NCI-H2081 treated with DMSO at 0.1 percent for 48 hours (cell line): ENCODE data around the gene EGFLAM.

Experiments
- DNase-seq: peaks from one replicate; lab custom pipeline; 2025; lab: John Stamatoyannopoulos, UW

Gene EGFLAM

DNA sequence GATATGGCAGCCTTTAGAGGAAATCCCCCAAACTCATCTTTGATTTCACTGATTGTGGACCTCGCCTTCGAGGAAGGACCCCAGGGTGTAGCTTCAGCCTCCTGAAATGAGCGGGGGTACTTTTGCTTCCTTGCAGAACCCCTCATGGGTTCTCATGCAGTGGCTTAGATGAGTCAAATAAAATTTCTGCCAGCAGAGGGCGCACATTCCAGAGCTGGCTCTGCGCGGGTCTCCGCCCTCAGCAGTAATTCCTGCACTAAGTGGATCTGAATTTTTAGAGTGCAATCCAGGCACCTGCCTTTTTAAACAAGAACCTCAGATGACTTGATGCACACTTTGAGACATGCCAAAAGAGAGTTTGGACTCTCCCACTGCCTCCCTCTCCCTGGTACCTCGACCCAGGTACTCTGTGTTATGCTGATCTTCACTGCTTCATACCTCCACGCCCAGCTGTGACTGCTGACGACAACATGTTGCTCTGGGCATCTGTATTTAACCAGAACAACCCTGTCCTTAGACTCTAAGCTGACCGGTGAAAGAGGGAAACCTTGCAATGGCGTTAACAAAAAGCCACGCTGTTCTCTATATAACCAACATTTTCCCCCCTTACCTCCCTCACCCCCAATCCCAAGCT, 7.3 kb downstream of the EGFLAM start:
- no peak for DNase-seq

DNA sequence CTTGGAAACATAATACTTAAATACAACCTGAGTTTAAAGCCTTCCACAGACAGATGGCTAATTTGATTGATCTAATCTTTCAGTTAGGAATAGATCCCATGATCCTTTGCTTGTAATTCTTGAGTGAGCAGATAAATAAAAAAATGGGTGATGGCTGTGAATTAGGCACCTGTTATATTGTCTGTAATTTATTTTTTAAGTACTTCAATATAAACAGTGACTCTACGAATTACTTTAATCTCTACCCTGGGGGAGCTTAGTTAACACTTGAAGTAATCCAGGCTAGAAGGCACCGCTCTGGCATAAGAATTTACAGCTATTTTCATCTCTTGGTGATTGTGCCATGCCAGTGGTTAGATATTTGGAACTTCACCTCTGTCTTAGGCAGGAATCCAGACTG, 9.0 kb downstream of the EGFLAM start:
- DNase-seq: no peak

DNA sequence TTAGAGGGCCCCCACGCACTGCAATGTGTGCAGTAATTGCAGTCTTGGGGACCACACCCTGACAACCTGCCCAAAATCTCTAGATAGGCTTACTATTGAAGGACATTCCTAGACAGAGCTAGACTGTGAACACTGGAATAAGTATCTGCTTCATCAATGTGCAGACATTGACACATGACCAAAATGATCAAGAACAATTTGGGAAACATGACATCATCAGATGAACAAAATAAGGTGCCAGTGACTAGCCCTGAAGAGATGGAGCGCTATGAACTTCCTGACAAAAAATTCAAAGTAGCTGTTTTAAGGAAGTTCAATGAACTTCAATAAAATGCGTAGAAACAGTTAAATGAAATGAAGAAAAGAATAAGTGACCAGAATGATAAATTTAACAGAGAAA, 15.3 kb downstream of the EGFLAM start:
- no peak for DNase-seq

DNA sequence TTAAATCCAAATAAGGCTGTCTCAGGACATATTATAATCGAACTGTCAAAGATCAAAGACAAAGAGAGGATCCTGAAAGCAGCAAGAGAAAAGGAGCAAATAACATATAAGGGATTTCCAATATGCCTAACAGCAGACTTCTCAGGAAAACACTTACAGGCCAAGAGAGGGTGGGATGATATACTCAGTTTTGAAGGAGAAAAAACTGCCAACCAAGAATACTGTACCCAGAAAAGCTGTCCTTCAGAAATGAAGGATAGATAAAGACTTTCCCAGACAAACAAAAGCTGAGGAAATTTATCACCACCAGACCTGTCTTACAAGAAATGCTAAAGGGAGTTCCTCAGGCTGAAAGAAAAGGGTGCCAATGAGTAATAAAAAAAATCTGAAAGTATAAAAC, 16.0 kb downstream of the EGFLAM start:
- DNase-seq: no peak

DNA sequence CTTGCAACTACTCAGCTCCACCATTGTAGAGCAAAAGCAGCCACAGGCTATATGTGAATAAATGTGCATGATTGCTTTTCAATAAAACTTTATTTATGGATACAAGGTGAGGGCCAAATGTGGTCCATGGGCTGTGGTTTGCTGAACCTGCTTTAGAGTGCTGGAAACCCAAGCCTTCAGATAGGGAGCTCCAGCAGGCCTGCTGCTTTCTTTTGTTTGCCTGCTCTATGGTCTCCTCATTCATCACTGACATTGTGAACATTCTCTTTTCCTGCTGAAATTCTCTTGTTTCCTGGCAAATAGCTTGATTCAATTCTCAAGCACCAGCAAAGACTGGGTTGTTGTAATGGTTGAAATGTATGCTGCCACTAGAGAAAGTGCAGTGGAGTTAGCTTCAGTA, 26.0 kb downstream of the EGFLAM start:
- DNase-seq: no peak

DNA sequence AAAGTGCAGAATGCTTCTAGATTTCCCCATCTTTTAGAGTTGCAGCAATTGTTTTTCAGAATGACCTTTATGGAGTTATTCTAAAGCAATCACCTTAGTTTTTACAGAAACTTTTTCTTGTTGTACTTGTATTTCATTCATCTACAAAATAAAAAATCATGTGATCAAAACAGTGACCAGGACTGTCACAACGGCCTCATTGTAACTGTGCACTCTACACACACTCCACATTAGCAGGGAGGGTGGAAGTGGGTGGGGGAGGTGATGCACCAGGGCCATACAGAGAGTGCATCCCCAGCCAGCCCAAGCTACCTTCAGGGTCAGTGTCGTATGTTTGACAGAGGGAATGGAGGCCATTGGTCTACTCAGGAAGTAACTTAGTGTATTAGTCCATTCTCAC, 26.9 kb downstream of the EGFLAM start:
- DNase-seq: no peak

DNA sequence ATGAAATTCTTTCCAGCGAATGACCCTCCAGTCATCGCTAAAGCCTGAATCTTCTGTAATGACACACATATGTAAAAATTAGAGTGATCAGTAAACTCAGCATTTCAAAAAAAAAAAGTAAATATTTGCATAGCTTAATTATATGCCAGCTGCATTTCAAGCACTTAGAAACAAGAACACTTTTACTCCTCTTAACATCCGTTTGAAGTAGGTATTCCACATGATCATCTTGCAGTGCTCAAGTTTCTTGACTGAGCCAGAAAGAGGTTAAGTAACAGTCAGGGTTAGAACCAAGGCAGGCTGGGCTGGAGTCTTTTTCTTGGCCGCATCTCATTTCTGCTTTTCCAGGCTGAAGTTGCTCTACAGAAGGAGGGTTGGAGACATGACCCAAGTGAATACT, 27.6 kb downstream of the EGFLAM start:
- no peak for DNase-seq

DNA sequence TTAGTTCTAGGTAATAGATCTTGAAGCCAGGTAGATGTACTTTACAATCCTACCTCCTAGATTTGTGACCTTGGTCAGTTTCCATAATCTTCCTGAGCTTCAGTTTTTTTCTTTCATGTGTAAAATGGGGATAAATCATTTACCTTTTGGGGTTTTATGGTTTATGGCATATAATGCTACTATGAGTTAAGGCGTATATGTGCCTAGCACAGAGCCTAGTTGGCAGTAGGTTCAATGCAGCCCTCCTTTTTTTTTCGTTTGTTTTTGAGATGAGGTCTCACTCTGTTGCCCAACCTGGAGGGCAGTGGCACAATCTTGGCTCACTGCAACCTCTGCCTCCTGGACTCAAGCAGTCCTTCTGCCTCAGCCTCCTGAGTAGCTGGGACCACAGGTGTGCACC, 28.8 kb downstream of the EGFLAM start:
- no peak for DNase-seq

DNA sequence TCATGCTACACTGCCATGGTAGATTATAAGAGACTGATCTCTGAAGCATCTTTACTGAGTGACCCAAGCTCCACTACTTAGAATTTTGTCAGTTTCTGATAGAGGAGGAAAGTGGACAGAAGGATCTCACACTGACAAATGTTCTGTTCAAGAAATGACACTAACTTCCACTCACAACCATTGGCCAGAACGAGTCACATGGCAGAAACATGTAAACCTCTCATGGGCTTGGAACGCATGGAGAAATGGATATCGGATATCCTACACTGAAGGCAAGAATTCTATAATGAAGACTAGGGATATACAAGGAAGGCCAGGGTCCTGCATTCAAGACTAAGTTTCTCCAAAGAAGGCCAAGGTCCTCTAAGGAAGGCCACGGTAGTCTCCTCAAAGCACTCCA, 31.1 kb downstream of the EGFLAM start:
- no peak for DNase-seq

DNA sequence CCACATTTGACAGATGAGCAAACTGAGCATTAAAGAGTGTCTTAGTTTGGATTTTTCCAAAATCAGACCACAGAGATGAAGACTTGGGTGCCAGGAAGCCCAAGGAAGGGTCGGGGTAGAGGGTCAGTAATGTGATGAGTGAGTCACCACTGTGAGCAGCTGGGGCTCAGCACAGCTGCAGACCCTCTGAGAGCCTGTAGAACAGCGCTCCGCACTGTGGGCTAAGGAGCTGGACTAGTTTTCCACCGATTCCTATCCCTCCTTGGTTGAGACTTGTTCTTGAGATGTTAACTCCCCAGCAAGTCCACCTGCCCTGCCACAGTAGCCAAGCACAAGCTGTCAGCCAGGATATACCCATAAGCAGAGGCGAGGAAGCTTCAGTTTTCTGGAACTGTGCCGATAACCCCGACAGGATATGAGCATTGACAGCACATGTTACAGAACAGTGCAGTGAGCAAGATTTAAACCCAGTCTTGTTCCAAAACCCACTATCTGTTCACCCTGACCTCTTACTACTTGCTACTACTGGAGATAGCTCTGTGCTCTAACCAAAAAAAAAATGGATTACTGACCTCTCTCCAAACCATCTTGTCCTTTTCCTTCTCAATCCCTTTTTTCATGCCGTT, 31.8 kb downstream of the EGFLAM start:
- DNase-seq: no peak

DNA sequence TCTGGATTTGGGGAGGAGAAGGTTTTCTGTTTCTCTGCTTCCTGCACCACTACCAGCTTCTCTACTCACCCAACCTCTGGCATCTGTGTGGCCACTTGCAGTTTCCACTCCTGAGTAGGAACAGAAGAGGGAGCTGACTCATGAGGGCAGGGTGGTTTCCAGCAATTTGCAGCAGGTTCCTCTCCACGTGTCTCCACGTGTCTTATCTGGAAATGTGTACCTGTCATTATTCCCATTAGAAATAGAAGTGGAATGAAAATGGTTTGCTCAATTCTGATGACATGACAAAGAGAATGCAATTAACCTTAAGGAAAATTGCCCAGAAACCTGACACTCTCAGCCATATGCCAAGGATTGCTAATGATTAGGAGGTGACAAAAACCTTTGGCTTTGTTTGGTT, 33.0 kb downstream of the EGFLAM start:
- no peak for DNase-seq

DNA sequence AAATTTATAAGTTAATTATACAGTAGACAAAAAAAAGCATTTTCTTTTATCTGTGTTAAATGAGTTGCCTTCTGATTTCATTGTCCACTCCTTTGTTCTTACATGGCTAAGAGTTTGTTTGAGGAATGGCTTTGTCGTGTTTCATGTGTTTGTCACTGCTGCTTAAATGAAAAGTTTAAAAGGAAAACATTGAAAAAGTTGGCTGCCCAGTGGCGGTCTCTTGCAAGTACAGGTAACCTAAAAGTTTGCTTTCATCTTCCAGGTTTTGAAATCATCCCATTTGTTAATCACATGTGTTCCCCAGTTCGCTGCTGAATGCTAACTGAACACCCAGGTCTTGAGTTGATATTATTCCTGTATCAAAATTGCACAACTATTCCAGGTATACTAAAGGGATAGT, 33.9 kb downstream of the EGFLAM start:
- no peak for DNase-seq

DNA sequence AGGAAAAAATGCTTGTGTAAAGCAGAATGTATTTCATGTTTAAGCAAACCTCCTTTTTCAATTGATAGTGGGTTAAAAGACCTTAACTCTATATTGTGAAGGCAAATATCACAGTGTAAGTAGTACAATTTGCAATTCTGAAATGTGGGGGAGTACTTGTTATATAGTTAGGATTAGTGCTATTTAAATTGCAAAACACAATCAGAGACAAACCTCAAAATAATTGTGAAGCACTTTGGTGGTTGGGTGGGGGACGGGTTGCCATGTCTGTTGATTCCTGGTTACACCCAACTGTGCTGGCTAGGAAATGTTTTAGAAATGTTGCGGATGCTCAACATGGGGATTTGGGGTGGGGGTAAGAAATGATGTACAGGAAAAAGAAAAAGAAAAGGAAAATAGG, 37.4 kb downstream of the EGFLAM start:
- no peak for DNase-seq

DNA sequence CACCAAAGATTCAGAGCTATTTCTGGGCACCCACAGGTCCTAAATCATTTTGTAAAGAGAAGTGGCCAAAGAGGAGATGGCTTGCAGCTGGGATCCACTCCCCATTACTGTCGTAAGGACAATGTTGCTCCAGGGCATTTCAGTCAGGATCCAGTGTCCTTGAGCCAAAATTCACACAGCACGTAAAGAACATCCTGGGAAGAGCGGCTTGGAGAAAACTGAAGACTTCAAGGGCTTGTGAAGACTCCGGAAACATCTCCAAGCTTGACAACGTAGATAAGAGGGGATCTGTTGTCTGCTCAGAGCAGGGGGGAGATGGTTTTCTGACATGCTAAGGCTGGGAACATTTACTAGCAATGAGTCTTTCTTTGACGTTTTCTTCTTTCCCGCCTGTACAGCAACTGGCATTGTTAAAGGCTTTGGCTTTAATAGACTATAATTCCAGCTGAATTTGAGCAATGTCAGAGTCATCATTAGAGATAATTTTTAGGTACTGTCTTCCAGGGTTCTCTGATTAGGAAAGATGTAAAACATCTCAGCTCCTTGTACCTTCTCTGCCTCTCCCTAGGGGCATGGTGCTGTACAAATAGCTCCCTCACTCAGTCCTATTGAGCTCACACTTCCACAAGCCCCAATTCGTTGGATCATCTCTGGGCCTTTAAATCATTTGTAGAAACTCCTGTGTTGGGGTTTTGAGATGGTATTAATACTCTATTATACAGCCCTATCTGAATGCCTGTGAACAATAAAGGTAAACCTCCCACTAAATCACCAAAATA, 39.7 kb downstream of the EGFLAM start:
- no peak for DNase-seq

DNA sequence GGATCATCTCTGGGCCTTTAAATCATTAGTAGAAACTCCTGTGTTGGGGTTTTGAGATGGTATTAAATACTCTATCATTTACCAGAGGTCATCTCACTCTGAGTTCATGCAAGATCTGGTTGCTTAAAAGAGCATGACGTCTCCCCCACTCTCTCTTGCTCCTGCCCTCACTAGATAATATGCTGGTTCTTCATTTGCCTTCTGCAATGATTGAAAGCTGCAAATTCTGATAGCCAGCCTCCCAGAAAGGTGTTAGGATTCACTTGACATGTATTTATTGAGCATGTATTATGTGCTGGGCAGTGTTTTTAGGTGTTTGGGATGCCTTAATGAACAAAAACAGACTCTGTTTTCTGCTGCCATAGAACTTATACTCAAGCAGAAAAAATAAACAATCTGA, 41.2 kb downstream of the EGFLAM start:
- no peak for DNase-seq

DNA sequence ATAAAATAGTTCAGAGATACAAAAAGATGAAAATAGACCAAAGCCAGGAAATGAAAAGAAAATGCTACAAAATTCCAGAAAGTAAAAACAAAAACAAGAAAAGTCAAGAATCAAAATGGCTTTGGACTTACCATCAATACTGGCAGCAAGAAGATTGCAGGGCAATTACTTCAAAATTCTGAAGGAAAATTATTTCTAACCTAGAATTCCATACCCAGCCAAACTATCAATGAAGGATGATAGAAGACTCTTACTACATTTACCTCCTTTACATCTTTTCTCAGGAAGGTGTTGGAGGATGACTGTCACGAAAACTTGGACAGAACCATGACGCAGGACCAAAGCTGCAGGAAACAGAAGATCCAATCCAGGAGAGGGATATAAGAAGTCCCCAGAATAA, 46.8 kb downstream of the EGFLAM start:
- no peak for DNase-seq

DNA sequence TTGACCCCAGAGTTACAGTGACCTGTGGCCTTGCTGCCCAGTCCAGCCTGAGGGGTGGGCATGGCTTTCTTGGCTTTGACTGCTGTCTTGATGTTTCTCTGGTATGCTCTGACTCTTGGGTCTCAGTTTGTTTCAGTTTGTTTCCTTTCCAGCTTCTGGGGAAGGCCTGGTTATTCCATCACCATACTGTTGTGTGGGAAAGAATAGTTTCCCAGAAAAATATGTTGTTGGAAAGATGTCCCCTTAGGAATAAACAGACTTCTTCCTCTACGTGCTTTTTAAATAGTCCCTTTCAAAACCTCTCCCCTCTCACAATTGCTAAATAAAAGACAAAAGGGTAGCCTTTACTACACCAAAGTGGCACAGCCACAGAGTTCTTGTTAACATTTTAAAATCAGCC, 49.5 kb downstream of the EGFLAM start:
- no peak for DNase-seq

DNA sequence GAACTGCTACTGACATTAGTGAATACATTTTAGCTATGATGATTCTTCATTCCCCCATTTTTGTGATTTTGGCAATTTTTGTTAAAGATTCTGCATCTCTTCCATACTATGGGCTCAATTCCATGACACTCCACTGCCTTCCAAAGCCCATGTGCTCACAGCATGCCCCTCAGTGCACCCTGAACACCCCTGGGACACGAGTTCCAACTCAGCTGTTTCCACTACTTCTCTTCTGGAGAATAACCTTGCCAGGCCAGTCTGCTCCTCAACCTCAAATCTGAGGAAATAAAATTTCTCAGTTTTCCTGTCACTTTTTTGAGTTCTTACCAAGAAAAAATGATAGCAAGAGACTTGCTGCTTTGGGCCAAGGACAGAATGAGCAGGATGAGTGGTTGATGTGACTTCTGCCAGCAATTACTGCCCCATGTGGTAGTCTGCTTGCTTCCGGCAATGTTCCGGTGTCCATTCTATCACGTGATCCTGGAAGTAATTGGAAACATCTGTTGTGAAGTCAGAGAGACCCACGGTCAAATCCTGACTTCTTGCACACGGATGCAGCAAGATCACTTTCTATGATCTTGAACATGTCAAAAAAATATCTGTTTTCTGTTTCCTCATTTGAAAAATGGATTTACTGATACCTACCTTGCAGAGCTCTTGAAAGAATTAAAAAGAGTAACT, 58.3 kb downstream of the EGFLAM start:
- no peak for DNase-seq

DNA sequence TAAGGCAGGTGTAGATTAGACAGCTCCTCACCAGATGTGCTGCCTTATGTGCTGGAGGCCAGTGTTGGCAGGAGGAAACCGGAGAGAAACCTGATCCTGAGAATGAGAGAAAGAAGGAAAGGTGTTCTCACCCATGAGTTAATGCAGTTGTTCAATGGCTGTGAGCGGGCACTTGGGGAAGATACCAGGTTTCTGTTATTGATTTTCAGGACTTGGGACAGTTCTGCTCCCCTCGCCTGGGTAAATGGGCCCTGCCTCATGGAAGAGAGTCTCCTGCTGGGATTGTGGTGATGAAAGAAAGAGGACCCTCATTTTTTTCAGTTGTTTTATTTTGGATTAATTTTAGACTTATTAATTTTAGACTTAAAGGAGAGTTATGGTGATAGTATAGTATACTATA, 59.5 kb downstream of the EGFLAM start:
- DNase-seq: no peak

DNA sequence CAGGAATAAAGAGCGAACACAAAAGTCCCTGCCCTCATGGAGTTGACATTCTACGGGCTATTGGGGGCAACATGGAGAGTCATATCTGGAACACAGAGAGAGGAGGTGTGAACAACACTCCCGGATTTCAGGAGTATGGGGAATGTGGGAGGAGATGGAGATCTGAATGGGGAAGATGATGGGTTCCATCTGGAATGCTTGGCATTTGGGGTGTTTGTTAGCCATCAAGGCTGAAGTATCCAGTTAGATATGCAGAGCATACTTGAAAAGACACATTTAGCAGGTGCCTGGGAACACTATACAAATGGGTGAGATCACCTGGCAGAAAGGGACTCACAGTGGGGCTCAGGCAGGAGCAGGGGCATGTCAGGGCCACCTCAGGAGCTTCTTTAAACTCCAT, 61.1 kb downstream of the EGFLAM start:
- DNase-seq: no peak

DNA sequence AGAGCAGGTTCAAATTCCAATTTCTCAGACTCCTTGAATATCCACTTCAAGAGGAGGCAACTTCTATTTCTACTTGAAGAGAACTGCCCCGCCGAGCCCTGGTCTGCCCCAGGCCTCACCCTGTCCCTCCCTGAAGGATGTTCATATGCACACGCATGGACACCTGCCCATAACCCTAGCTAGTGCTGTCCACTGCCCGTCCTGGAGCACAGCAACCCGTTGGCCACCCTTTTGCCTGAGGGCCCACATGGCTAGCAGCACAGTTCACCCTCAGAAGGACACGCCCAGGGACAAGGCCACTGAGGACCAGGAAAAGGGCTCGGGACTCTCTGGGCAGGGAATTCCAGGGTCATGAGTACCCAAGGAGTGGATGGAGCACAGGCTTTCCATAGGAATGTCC, 63.6 kb downstream of the EGFLAM start:
- DNase-seq: no peak

DNA sequence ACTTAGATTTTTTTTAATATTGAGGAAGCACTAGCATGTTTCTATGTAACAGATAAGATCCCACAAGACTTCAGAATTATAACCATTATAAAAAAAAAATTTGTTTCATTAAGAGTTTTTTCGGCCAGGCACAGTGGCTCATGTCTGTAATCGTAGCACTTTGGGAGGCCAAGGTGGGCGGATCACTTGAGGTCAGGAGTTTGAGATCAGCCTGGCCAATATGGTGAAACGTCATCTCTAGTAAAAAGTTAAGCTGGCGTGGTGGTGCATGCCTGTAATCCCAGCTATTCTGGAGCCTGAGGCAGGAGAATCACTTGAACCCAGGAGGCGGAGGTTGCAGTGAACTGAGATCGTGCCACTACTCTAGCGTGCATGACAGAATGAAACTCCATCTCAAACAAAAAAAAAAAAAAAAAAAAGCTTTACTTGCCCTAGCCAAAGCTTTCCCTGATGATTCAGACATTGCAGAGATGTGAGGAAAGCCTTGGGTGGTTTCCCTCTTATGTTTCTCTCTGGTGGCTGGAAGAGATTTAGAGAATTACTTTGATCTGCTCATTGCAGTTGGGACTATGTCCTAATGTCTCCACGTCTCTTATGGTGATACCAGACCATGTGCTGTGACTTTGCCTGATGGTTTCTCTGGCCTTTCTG, 65.4 kb downstream of the EGFLAM start:
- DNase-seq: no peak
